ENCODE results near the gene FBXW4. TPM values are rescaled to one million over a fixed set of nuclear protein-coding genes. Genes with fewer than 3 reads are reported as not detected.

The FBXW4 gene
- total RNA-seq, 1 donor, result 35.2 TPM

DNA sequence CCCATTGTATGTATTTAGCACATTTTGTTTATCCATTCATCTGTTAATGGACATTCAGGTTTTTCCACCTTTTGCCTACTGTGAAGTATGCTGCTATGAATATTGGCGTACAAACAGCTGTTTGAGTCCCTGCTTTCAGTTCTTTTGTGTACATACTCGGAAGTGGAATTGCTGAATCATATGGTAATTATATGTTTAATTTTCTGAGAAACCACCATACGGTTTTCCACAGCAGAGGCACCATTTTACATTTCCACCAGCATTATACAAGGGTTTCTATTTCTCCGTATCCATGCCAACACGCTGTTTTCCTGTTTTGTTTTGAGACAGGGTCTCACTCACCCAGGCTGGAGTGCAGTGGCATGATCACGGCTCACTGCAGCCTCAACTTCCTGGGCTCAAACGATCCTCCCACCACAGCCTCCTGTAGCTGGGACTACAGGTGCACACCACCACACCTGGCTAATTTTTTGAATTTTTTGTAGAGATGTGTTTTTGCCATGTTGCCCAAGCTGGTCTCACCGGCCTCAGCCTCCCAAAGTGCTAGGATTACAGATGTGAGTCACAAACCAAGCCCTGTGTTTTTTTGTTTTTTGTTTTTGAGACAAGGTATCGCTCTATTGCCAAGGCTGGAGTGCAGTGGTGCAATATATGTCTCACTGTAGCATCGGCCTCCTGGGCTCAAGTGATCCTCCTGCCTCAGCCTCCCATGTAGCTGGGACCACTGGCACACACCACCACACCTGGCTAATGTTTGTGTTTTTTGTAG, 22.1 kb upstream of the FBXW4 start:
- TF ChIP-seq, protein P1, sequence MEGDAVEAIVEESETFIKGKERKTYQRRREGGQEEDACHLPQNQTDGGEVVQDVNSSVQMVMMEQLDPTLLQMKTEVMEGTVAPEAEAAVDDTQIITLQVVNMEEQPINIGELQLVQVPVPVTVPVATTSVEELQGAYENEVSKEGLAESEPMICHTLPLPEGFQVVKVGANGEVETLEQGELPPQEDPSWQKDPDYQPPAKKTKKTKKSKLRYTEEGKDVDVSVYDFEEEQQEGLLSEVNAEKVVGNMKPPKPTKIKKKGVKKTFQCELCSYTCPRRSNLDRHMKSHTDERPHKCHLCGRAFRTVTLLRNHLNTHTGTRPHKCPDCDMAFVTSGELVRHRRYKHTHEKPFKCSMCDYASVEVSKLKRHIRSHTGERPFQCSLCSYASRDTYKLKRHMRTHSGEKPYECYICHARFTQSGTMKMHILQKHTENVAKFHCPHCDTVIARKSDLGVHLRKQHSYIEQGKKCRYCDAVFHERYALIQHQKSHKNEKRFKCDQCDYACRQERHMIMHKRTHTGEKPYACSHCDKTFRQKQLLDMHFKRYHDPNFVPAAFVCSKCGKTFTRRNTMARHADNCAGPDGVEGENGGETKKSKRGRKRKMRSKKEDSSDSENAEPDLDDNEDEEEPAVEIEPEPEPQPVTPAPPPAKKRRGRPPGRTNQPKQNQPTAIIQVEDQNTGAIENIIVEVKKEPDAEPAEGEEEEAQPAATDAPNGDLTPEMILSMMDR (IDR thresholded peaks at IDR 0.05; ENCODE audit: insufficient read depth, low read length), result no peak
- DNase-seq (ENCODE audit: low read depth), result no peak
- no peak overlapping the region for H3K4me3 ChIP-seq (ENCODE audit: low read depth, low read length)

- TF ChIP-seq, protein P1 (IDR thresholded peaks at IDR 0.05; ENCODE audit: insufficient read depth, low read length), result no peak
- no peak for DNase-seq (ENCODE audit: low read depth)
- no peak overlapping the region for H3K4me3 ChIP-seq (ENCODE audit: low read depth, low read length)
Observed at GRCh38 chr10:101712997-101713396, 18.0 kb upstream of the FBXW4 start.

DNA sequence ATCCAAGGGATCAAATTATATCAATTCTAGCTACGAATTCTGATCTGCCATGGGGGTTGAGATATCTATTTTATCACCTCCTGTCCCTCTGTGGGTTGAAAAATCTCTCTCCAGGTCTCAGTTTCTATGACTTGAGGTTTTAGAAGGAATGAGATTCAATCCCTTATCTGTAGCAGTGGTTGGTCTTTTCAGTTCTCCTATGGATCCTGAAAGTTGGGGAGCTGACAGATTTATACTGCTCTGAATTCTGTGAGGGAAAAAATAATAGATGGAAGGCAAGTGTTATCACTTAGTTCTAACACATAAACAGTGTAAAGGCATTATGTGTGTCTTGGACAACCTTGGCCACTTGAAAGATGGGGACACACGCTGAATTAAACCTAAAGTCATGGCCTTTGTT, 15.8 kb upstream of the FBXW4 start:
- H3K4me3 ChIP-seq (ENCODE audit: low read depth, low read length), result no peak overlapping the region
- TF ChIP-seq, protein P1 (IDR thresholded peaks at IDR 0.05; ENCODE audit: insufficient read depth, low read length), result no peak

DNA sequence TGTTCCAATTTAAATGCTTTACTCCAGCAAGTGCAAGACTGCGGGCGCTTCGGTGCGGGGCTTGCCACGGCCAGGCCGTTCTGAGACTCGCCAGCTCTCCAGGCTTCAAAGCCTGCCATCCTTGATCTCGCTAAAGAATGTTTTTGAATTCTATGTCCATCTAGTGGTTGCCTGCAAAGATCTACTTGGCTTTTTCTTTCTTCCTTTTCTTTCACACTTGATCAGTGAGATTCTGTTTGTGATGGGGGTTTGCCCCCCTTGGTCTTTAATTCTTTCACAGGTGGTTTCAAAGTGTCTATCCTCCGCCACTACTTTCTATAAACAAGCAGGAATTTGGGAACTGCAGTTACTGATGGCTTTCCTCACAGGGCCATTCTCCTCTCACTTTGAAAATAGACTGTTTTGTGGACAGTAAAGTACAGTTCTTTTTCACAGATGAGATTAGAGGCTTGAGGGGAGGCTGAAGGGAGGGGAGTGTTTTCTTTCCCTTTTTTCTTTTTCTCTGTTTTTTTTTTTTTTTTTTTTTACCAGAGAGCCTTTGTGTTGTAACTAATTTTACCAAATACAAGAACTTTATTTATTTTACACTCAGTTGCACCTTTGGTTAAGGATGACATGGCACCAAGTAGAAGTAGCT, 15.2 kb upstream of the FBXW4 start:
- TF ChIP-seq, protein P1 (IDR thresholded peaks at IDR 0.05; ENCODE audit: insufficient read depth, low read length), result peak; percentile 36
- DNase-seq (ENCODE audit: low read depth), result peak; percentile 10
- H3K4me3 ChIP-seq (ENCODE audit: low read depth, low read length), result no peak overlapping the region

More for the DNA sequence above, 15.8 kb upstream of the FBXW4 start:
- no peak for DNase-seq (ENCODE audit: low read depth)

GRCh38 chr10:101709359-101710058, 14.5 kb upstream of the FBXW4 start:
- TF ChIP-seq, protein P1 (IDR thresholded peaks at IDR 0.05; ENCODE audit: insufficient read depth, low read length), result no peak
- no peak overlapping the region for H3K4me3 ChIP-seq (ENCODE audit: low read depth, low read length)
- DNase-seq (ENCODE audit: low read depth), result no peak

GRCh38 chr10:101708870-101709269, 13.9 kb upstream of the FBXW4 start:
- TF ChIP-seq, protein P1 (IDR thresholded peaks at IDR 0.05; ENCODE audit: insufficient read depth, low read length), result no peak
- DNase-seq (ENCODE audit: low read depth), result no peak
- no peak overlapping the region for H3K4me3 ChIP-seq (ENCODE audit: low read depth, low read length)
